ENCODE data around the gene XCL2.

DNA sequence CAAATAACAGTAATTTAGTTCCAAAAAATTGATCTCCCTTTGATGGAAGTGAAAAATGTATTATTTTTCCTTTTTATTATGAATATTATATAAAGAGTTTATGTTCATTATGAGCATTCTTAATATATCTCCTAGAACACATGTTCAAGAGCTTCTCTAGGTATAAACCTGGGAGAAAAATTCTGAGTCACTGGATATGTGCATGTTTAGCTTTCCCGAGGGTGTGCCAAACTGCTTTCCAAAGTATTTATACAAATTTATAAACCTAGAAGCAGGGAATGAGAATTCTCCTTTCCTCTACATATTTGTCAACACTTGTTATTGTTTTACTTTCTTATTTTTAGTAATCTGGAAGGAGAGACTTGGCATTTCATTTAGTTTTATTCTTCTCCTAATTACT lies 25.0 kb downstream of the XCL2 start:
- TF ChIP-seq, protein P1, sequence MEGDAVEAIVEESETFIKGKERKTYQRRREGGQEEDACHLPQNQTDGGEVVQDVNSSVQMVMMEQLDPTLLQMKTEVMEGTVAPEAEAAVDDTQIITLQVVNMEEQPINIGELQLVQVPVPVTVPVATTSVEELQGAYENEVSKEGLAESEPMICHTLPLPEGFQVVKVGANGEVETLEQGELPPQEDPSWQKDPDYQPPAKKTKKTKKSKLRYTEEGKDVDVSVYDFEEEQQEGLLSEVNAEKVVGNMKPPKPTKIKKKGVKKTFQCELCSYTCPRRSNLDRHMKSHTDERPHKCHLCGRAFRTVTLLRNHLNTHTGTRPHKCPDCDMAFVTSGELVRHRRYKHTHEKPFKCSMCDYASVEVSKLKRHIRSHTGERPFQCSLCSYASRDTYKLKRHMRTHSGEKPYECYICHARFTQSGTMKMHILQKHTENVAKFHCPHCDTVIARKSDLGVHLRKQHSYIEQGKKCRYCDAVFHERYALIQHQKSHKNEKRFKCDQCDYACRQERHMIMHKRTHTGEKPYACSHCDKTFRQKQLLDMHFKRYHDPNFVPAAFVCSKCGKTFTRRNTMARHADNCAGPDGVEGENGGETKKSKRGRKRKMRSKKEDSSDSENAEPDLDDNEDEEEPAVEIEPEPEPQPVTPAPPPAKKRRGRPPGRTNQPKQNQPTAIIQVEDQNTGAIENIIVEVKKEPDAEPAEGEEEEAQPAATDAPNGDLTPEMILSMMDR (conservative IDR thresholded peaks at IDR 0.05; ENCODE audit: low read length): no peak
- TF ChIP-seq EZH2phosphoT487 (IDR thresholded peaks at IDR 0.05; ENCODE audit: borderline replicate concordance, low read depth, low read length): no peak

Data from OCI-LY7 (cell line).